ENCODE results near the gene FGF7.

DNA sequence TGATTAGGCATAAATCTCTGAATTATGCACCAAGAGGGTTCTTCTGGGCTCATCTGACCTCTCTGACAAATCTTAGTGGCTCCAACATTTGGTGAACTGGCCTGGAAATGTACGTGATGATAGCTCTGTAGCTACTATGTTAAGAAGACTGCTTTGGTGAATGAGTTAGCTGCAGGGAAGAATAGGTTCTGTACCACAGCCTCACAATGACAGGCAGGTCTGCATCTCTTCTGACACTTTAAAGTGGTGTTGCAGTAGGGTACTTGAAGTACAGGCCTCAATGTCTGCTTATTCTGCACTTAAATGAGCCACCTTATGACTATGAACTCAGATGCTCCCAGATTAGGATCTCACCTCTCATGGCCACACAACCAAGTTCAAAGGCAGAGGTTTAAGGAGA is 7.0 kb downstream of the FGF7 start:
- TF ChIP-seq, protein P1, sequence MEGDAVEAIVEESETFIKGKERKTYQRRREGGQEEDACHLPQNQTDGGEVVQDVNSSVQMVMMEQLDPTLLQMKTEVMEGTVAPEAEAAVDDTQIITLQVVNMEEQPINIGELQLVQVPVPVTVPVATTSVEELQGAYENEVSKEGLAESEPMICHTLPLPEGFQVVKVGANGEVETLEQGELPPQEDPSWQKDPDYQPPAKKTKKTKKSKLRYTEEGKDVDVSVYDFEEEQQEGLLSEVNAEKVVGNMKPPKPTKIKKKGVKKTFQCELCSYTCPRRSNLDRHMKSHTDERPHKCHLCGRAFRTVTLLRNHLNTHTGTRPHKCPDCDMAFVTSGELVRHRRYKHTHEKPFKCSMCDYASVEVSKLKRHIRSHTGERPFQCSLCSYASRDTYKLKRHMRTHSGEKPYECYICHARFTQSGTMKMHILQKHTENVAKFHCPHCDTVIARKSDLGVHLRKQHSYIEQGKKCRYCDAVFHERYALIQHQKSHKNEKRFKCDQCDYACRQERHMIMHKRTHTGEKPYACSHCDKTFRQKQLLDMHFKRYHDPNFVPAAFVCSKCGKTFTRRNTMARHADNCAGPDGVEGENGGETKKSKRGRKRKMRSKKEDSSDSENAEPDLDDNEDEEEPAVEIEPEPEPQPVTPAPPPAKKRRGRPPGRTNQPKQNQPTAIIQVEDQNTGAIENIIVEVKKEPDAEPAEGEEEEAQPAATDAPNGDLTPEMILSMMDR (IDR thresholded peaks at IDR 0.05; ENCODE audit: low read depth, low read length, missing input control), result no peak
- TF ChIP-seq EGR1 (IDR thresholded peaks at IDR 0.05; ENCODE audit: low read depth in 2 of 2) (no peak), YY1 (IDR thresholded peaks at IDR 0.05) (no peak), SP1 (IDR thresholded peaks at IDR 0.05) (no peak), TAF1 (conservative IDR thresholded peaks at IDR 0.05) (no peak), GABPA (IDR thresholded peaks at IDR 0.05 in 1 of 2, conservative IDR thresholded peaks at IDR 0.05 in 1 of 2) (no peak)
- TF ChIP-seq, protein P2, sequence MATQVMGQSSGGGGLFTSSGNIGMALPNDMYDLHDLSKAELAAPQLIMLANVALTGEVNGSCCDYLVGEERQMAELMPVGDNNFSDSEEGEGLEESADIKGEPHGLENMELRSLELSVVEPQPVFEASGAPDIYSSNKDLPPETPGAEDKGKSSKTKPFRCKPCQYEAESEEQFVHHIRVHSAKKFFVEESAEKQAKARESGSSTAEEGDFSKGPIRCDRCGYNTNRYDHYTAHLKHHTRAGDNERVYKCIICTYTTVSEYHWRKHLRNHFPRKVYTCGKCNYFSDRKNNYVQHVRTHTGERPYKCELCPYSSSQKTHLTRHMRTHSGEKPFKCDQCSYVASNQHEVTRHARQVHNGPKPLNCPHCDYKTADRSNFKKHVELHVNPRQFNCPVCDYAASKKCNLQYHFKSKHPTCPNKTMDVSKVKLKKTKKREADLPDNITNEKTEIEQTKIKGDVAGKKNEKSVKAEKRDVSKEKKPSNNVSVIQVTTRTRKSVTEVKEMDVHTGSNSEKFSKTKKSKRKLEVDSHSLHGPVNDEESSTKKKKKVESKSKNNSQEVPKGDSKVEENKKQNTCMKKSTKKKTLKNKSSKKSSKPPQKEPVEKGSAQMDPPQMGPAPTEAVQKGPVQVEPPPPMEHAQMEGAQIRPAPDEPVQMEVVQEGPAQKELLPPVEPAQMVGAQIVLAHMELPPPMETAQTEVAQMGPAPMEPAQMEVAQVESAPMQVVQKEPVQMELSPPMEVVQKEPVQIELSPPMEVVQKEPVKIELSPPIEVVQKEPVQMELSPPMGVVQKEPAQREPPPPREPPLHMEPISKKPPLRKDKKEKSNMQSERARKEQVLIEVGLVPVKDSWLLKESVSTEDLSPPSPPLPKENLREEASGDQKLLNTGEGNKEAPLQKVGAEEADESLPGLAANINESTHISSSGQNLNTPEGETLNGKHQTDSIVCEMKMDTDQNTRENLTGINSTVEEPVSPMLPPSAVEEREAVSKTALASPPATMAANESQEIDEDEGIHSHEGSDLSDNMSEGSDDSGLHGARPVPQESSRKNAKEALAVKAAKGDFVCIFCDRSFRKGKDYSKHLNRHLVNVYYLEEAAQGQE (IDR thresholded peaks at IDR 0.05), result no peak
